HG03460 (cell line): ENCODE results near the gene AFAP1.

Experiments
- ATAC-seq: cut with Tn5 transposase; IDR thresholded peaks from one replicate; pipeline ENCODE4 v1.9.1; 2021; ENCODE audit not compliant: unreplicated experiment

Gene AFAP1

DNA sequence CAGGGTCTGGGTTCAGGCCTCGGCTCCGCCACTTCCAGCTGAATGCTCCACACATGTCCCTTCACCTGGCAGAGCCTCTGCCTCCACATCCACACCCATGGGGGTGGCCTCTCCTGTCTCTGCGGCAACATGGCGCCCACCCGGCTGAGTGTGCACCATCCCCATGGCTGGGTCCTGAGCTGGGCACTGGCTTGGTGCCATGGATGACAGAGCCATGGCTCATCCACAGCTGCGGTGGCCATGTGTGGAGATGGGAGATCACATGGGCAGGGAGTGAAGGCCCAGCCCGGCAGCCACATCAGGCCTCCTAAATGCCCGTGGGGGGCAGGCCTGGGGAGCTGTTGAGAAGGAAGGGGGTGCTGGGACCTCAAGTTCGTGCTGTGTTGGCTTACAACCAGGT is 213.7 kb downstream of the AFAP1 start:
- ATAC-seq = no peak

- no peak for ATAC-seq
Measured at GRCh38 chr4:7723625-7724024, 216.0 kb downstream of the AFAP1 start.

DNA sequence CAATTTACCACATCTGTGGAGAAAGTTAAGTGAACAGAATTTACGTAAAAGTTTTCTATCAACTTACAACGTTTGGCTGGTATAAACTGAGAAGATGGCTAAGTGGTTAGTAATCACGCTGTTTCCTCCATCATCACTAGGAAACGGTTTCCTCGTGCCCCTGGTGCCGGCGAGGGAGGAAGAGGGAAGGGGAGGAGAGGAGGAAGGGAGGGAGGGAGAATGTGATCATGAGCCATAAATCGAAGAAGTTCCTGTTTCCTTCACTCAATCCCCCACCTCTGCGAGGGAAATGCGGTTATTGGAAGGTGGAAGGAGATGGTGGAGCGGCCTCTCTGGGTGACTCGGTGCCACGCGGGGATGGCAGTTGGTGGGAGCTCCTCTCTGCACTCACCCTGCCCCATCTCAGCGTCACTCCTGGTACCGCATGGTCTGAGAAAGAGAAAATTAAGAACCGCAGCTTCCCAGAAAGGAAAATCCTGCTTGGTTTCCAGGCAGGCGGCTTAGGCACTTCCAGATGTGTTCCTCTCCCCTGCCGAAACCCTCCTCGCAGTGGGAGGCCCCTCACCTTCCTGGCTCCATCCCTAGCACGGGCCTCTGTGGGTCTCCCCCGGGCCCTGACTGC is 216.8 kb downstream of the AFAP1 start:
- no peak for ATAC-seq

DNA sequence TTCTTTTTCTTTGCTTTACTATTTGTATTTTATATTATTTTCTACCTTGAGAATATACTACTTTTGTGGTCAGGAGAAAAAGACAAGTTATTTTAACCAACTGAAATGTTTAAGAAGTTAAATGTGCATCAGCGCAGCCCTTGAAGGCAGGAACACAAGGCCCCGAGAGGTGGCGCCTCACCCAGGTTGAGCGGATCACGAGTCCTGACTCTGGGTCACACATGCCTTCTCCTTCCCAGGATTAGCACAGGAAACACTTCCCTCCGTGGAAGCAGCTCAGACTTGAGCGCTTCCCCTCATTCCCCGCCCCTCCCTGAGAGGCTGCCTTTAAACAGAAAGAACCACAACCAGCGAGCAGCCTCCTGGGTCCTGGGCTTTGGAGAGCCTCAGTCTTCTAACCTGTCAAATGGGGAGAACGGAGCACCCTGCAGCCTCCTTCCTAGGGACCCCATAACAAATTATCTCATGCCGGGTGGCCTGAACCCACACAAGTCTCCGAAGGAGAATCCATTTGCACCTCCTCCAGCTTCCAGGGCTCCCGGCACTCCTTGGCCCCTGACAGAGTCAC is 217.6 kb downstream of the AFAP1 start:
- no peak for ATAC-seq

- ATAC-seq = no peak
Measured at GRCh38 chr4:7719354-7720174, 220.1 kb downstream of the AFAP1 start.

DNA sequence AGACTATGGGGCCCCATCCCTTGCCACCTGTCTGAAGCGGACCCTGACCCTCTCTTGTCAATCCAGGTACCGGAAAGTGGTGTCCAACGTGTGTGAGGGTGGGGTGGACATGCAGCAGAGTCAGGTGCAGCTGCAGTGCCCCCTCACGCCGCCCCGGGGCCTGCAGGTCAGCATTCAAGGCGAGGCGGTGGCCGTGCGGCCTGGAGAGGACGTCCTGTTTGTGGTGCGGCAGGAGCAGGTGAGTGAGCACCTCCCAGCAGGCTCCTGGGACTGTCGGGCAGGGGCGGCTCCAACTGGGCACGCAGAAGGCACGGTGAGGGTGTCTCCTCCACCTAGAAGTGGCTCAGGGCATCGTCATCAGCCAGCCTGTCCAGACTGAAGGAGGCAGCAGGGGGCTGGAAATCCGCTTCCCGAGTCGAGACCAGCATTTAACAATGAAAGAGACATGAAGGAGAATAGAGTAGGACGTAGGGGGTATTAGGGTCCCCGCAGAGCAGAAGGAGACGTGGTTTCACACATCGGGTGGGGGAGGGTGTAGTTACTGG is 221.6 kb downstream of the AFAP1 start:
- no peak for ATAC-seq

DNA sequence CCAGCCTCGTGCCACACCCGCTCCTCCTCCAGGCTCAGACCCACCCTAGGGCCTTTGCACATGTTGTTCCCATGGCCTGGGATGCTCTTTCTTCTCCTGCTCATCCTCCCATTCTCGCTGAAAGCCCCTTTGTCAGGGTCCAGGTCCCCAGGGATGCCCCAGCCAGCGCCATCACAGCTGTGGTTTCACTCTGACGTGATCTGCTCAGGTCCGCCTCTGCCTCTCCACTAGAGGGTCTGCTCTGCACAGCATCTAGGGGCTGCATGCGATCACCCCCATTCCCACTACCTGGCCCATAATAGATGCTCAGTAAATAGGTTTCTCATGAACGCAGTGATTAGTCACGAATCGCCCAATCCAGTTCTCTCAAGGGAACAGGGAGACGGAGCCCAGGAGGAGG is 222.5 kb downstream of the AFAP1 start:
- no peak for ATAC-seq

- ATAC-seq = no peak
Measured at GRCh38 chr4:7716010-7716721, 223.5 kb downstream of the AFAP1 start.

DNA sequence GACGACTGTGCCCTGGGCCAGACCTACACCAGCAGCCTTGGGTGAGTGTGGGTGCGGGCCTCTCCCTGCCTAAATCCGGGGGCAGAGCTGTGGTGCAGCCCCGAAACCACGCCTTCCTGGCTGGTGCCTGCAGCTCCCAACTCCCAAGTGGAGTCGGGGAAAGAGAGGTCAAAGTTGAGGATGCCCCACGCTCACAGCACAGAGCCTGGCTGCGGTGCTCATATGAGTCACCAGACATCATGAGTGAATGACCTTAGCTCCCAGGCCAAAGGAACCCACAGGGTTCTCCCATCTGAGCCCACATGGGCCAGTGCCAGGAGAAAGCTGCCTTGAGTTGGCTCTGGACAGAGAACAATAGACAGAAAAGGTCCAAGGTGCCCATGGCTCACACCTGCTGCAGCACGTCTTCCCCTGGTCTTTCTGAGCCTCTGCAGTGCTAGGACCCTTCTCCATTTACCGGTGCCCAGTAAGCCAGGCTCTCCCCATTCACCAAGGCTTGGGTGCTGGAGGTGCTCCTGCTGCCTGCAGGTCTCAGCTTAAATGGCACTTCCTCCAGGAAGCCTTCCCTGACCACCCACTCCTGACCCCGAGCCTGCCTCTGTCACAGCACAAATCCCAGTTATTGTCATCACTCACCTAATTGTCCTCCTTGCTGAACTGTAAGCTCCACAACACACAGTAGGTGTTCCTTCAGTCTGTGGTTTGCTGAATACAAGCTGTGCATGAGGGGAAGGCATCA is 224.2 kb downstream of the AFAP1 start:
- ATAC-seq = no peak

DNA sequence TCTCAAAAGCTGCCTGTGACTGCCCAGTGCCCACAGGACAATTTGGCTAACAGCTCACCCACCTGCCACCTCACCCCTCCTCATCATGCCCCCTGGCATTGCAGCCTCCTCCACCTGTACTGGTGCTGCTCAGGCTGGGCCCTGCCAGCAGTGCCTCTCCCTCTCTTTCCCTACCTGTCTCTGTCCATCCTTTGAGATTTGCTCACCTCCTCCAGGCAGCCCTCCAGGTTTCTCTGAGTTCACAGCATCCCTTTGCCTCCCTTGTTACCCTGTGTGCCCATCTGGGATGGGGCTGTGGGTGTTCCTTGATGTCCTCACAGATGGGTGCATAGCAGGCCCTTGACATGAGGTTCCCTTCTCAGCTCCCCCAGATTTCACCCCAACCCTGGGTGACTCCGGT is 224.9 kb downstream of the AFAP1 start:
- ATAC-seq = no peak

DNA sequence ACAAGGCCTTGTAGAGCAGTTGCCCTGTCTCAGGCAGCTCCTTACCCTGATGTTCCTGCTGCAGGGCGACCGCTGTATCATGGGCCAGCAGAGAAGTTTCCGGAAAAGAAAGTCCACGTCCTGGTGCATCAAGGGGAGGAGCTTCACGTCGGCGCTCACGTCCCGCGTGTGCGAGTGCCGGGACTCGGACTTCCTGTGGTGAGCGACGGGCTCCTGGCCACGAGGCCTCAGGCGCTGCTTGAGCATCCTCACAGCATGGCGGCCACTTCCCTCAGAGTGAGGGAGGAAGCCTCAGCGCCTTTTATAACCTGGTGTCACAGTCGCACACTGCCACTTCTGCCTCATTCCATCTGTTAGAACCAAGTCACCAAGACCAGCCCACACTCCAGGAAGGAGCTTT is 225.5 kb downstream of the AFAP1 start:
- no peak for ATAC-seq

GRCh38 chr4:7713757-7714156 is 225.9 kb downstream of the AFAP1 start:
- no peak for ATAC-seq

GRCh38 chr4:7712021-7712671 is 227.5 kb downstream of the AFAP1 start:
- no peak for ATAC-seq

DNA sequence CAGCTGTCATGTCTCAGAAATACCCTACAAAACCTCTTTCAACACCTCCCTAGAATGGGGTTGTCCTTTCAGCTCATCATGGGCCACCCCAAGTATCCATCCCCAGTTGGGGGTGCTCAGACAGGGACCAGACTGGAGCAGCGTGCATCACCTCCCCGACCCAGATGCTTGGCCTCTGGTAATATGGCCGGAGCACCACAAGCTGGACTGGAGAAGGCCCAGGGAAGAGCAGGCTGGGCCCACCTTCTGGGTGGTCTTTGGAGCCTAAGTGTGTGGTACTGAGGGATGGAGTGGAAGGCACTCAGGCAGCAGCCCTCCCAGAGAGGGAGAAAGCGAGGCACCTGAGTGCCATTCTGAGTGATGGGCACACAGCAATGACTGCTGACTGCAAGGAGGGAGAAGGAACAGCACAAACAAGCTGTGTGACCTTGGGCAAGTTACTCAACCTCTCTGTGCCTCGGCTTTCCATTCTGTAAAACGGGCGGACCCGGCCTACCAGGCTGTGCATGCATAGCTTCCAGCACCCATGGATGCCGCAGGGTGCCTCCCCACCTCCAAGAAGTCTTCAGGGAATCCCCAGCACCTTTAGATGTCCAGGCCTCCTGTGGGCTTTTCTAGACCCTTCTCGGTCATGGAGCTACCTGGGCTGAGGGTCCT is 228.2 kb downstream of the AFAP1 start:
- ATAC-seq = no peak

DNA sequence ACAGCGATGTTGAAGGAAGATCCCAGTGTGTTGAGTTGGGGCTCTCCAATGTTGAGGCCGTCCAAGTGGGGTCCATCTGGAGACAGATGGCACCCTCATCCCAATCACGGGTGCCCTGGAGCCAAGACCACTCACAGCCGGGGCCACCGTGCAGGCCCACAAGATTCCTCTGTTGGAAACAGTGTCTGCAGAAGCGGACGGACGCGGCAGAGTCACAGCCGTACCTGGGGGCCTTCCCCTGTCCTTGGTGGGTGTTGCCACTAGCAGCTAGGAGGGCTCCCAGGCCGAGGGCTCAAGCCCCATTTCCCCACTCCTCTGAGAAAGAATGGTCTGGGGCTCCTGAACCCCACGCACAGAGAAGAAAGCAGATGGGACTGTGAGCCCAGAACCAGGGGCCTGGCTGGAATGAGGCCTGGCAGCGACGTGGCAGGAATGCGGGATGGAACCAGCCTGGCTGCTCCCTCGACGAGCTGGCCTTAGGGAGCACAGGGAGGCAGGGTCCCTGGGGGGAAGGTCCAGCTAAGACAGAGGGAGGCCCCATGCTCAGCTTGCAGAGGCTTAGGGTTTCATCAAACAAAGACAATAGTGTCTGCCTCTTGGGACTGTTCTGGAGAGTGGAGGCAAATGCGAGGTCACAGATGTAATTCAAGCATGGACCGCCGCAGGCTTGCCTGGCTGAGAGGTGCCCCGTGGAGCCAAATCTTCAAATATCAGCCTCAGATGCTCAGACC is 228.9 kb downstream of the AFAP1 start:
- ATAC-seq = no peak

GRCh38 chr4:7710126-7710525 is 229.5 kb downstream of the AFAP1 start:
- no peak for ATAC-seq

DNA sequence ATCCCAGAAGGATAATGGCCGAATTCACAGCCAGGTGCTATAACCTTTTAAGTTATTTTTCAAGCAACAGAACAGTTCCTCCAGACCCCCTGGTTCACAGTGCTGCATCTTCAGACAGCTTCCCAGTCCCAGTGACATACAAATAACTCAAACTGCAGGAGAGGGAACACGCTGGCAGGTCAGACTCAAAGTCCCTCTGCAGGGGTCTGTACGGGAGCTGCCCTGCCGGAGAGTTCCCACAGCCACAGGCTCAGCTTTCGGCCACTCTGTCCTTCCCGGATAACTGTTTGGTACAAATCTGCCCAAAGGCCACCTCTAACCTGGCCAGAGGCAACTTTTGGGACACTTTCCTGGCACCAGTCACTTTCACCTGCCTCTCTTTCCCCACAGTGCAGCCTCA is 230.2 kb downstream of the AFAP1 start:
- no peak for ATAC-seq

- no peak for ATAC-seq
Measured at GRCh38 chr4:7708981-7709380, 230.7 kb downstream of the AFAP1 start.
